GM10266 (cell line): ENCODE measurements around the gene PDE9A.

ENCODE experiments used
- DNase-seq: peaks from one replicate; pipeline ENCODE4 v3.0.0; 2012; ENCODE audit errors: extremely low spot score
- CTCF ChIP-seq: IDR thresholded peaks from 2 replicates; pipeline ENCODE4 v1.5.1; 2012; ENCODE audit warnings: mild to moderate bottlenecking, low read depth; ENCODE audit not compliant: control insufficient read depth, insufficient read depth; ENCODE audit errors: missing control alignments

PDE9A gene

GRCh38 chr21:42757826-42758655 lies 104.6 kb downstream of the PDE9A start:
- no peak for TF ChIP-seq CTCF

GRCh38 chr21:42758721-42759593 lies 105.5 kb downstream of the PDE9A start:
- TF ChIP-seq CTCF, result no peak
- DNase-seq, result no peak

More at GRCh38 chr21:42757826-42758655, 104.6 kb downstream of the PDE9A start:
- DNase-seq, result no peak

- TF ChIP-seq CTCF, result no peak
- DNase-seq, result no peak
Observed at GRCh38 chr21:42759594-42759927, 106.1 kb downstream of the PDE9A start.

- TF ChIP-seq CTCF, result no peak
- no peak for DNase-seq
Observed at GRCh38 chr21:42760361-42760950, 107.0 kb downstream of the PDE9A start.

GRCh38 chr21:42760951-42761751 lies 107.7 kb downstream of the PDE9A start:
- no peak for TF ChIP-seq CTCF
- DNase-seq, result no peak

- no peak for DNase-seq
- no peak for TF ChIP-seq CTCF
Observed at GRCh38 chr21:42761776-42762335, 108.4 kb downstream of the PDE9A start.
